NCI-H226 (cell line): Measurements from ENCODE around the gene LBX1.

Source experiments
- DNase-seq: peaks from one replicate; pipeline ENCODE4 v3.0.0-alpha.2; 2015

Gene LBX1

GRCh38 chr10:101229266-101230182, at the start of gene LBX1:
Gene LBX1 (minus strand): TSS chr10:101229463. CDS start chr10:101228815, 648 bp downstream.
- DNase-seq, result no peak

GRCh38 chr10:101273741-101274140, 44.5 kb upstream of the LBX1 start:
- no peak for DNase-seq

GRCh38 chr10:101273330-101273729, 44.1 kb upstream of the LBX1 start:
- DNase-seq, result peak; percentile 50

- DNase-seq, result peak; percentile 63
Measured at GRCh38 chr10:101272229-101272868, 43.1 kb upstream of the LBX1 start.

- peak; percentile 89 for DNase-seq
Measured at GRCh38 chr10:101270763-101271162, 41.5 kb upstream of the LBX1 start.

GRCh38 chr10:101267776-101268175, 38.5 kb upstream of the LBX1 start:
- DNase-seq, result no peak

- DNase-seq, result no peak
Measured at GRCh38 chr10:101267290-101267680, 38.0 kb upstream of the LBX1 start.

- no peak for DNase-seq
Measured at GRCh38 chr10:101266381-101267289, 37.4 kb upstream of the LBX1 start.

- DNase-seq, result no peak
Measured at GRCh38 chr10:101263150-101263752, 34.0 kb upstream of the LBX1 start.

GRCh38 chr10:101262147-101262546, 32.9 kb upstream of the LBX1 start:
- DNase-seq, result no peak

GRCh38 chr10:101261702-101262101, 32.4 kb upstream of the LBX1 start:
- DNase-seq, result no peak

GRCh38 chr10:101260764-101261481, 31.7 kb upstream of the LBX1 start:
- DNase-seq, result no peak

- DNase-seq, result peak; percentile 33
Measured at GRCh38 chr10:101258179-101258885, 29.1 kb upstream of the LBX1 start.

GRCh38 chr10:101257491-101257890, 28.2 kb upstream of the LBX1 start:
- DNase-seq, result no peak

- DNase-seq, result no peak
Measured at GRCh38 chr10:101257084-101257483, 27.8 kb upstream of the LBX1 start.

GRCh38 chr10:101256387-101256786, 27.1 kb upstream of the LBX1 start:
- DNase-seq, result no peak

GRCh38 chr10:101250136-101250535, 20.9 kb upstream of the LBX1 start:
- no peak for DNase-seq

- no peak for DNase-seq
Measured at GRCh38 chr10:101249171-101249581, 19.9 kb upstream of the LBX1 start.

- no peak for DNase-seq
Measured at GRCh38 chr10:101246639-101247038, 17.4 kb upstream of the LBX1 start.

- peak; percentile 88 for DNase-seq
Measured at GRCh38 chr10:101244321-101245050, 15.2 kb upstream of the LBX1 start.
